Fibroblast of skin of abdomen (primary cell): ENCODE measurements around the gene OR1J2.

Source experiments
- DNase-seq: peaks from one replicate; pipeline ENCODE4 v3.0.0-alpha.2; 2013

OR1J2 gene

GRCh38 chr9:122551371-122551770 lies 40.8 kb downstream of the OR1J2 start:
- no peak for DNase-seq

- no peak for DNase-seq
Measured at GRCh38 chr9:122552812-122553211, 42.2 kb downstream of the OR1J2 start, which contains the start of gene OR1N2. OR1N2 (plus strand) TSS chr9:122553112; CDS start chr9:122553212, 100 bp downstream.
